Measurements from ENCODE around the gene LENEP.

Gene LENEP

DNA sequence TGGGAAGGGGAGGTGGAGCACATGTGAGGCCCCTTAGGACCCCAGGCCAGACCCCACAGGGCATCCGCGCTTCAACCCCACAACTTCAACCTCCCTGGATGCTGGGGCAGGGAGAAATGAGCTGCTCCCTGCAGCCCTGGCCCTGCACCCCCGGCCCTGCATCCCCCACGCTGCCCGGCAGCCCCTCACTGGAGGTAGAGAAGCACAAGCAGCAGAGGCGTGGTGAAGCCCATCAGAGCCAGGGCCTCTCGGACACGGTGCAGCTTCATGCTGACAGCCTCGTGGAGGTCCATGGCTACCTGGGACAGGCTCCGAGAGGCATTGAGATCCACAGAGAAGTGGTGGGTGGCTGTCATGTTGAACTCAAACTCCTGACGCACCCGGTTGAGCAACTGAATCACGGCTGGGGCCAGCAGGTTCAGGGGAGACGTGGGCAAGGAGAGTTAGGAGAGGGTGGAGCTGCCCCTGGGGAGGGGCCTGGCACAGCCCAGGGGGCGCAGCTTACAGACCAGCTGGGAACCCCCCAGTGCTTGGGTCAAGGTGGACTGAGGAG lies 36.9 kb downstream of the LENEP start:
- DNase-seq, result no peak

DNA sequence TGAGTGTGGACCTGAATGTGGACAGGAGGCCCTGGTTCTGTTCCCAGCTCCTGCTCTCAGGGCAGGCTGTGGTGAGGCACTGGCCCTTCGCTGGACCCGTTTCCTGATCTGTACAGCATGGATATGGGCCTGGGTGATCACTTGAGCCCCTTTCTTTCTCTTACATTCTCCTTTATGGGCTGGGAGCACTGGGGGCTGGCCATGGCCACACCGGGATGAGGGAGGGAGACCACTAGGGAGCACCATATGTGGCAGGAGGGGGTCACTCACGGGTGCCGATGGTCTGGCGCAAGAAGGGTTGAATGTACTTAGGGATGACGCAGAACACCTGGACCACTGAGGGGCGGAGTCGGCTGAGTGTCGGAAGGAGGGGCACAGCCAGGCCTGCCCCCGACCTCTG lies 37.5 kb downstream of the LENEP start:
- no peak for DNase-seq

DNA sequence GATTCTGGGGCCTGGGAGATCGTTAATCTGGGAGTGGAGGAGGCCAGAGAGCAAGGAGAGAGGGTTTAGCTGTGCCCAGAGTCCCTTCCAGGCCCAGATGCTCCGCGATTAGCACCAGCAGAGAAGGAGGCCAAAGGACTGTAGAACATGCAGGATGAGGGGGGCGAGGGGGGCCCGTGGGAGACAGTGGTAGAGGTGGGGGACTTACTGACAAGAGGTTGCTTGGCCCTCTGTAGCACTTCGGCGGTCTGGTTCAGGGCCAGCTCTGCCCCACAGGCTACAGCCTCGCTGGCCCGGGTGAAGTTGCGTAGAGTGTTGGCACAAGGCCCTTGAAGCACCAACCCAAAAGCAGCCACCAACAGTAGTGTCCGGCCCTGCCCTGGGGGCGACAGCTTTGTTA lies 39.5 kb downstream of the LENEP start:
- no peak for DNase-seq

DNA sequence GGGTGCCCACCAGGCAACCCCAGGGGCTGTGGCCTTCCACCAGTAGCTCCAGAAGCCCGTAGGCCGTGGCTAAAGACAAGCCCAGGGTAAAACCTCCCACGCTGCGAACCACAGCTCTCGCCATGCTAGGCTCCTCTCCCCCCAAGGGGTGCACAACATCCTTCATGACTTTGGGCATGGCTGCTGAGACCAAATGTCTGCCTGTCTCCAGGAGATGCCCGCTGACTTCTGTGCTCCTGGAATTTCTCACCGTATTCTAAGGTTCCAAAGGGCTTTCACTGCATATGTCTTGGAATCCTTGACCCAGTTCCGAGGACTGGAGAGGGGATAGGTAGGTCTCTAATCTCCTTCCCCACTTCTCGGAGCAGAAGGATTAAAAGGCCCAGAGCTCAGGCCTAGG lies 40.1 kb downstream of the LENEP start, which contains the start of the genes DCST1 and DCST2:
Gene DCST1, plus strand, starts transcription at position 301 of the 400 bp plus-strand sequence. CDS start 213 bp downstream, outside the sequence.
Gene DCST2, minus strand, starts transcription at position 258 of the 400 bp plus-strand sequence. Its CDS starts 80 bp downstream, at position 178.
- DNase-seq, result no peak

DNA sequence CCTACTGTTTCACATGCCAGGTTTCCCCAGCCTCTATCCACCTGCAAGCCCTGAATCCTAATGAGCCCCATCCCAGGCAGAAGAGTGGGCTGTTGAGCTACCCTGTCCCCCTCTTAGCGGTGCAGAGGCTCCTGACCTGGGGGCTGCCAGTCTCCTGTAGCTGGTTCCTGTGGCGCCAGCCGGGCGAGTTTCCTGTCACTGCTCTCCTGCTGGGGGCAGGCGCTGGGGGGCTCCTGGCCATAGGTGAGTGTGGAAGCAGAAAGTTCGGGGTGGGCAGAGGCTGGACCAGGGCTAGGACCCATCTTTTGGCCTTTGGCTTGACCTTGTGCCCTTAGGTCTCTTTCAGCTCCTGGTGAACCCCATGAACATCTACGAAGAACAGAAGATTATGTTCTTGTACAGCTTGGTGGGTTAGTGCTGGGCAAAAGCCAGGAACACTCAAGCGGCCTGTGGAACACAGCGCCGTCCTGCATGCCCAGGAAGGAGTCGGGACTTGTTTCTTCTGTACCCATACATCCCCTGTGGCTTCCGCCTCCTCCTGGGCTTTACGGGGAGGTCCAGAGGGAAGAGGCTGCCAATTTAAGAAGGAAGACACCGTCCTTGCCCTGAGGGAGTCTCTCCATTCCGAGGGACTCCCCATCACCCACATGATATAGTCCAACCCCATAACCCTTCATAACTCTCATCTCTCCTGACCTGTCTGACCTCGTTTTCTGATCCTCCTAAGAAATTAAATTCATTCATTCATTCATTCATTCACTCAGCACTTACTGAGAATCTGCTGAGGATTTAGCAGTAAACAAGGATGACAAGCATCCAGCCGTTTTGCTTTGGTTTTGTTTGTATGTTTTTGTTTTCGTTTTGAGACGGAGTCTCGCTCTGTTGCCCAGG lies 41.2 kb downstream of the LENEP start:
- DNase-seq, result no peak

DNA sequence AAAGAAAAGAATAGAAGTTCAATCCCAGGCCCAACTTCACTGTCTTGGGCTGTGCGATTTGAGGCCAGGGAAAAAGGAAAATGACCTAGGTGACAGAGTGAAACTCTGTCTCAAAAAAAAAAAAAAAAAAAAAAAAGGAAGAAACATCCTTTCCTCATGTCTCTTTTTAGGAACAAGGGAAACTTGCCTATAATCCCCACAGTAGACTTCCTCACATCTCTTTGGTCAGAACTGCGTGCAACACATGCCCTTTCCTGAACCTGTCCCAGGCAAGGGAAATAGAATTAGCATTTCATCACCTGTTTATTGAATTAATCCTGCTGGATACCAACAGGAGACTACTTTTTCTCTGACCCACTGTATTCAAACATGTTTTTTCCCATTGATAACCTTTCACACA lies 42.5 kb downstream of the LENEP start:
- no peak for DNase-seq

DNA sequence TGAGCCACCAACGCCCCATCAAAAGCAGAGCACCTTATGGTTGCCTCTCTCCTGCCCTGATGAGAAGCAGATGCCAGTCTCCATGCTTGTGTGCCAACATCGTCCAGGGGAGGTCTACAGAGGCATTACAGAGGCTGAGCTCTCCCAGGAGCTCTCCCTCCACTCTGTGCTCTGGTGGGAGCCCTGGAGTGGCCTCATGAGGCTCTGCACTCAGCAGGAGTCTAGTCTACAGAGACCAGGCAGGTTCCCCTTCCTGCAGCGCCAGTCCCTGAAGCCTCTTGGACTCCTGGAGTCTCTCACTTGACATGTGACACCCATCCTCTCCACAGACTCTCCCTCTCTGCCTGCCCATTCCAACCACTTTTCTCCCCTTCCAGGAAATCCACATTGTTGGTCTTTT lies 43.7 kb downstream of the LENEP start:
- no peak for DNase-seq

DNA sequence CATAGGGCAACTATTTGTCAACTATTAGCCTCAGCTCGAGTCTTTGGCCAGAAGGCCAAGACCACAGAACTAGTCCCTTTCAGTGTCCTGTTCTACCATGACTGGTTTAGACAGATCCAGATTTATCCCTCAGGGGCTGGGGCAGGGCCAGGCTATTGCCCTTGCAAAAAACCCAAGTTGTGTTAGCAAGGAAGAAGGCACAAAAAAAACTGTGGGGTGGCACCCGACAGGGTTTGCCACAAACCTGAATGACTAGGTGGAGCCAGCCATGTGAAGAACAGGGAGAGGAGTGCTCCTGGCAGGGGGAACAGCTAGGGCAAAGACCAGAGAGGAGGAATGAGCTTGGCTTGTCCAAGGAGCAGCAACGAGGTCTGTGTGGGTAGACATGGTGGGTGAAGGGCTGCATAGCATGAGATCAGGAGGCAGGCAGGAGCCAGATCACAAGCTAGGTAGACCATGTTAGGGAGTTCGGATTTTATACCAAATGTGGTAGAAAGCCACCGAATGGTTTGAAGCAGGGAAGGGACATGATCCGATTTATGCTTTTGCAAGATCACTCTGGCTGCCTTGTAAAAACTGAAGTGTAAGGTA lies 44.6 kb downstream of the LENEP start:
- DNase-seq, result no peak

DNA sequence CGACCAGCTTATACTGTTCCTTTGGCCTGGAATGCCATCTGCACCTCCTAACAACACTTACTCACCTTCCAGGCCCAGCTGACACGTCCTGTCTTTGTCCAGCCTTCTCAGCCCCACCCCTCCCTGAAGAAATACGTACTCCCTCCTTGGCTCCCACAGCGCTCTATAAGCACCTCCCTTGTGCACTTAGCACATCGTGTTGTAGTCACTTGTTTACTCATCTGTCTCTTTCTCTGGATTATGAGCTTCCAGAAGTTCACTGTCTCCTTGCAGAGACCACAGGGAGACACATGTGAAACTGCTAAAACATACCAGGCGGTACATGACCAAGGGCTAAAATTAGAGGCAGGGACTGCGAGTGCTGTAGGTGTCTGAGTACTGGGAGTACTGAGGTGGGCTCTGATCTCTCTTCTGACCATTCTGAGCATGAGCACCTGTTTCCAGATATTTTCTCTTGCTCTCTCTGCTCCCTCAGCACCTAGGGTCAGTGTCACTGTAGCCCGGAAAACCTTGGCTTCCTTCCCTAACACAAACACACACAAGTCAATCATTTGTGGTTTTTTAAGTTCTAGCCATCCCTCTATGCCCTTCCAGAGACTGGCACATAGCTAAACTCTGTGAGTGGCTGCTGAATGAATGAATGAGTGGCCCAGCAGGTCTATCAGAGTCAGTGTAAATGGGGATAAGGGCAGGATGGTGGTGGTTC lies 45.4 kb downstream of the LENEP start:
- DNase-seq, result no peak

DNA sequence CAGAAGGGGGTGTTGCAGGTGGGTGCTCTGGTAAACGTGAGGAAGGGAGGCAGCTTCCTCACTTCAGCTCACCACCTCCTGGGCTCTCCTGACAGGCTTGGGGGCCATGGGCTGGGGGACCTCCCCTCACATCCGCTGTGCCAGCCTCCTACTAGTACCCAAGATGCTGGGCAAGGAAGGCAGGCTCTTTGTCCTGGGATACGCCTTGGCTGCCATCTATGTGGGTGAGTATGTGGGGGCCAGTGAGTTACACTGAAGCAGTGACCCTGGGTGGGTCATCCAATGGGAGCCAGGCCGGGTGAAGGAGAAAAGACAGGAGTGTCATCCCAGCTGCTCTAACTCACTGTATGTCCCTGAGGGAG lies 45.9 kb downstream of the LENEP start:
- DNase-seq, result no peak

DNA sequence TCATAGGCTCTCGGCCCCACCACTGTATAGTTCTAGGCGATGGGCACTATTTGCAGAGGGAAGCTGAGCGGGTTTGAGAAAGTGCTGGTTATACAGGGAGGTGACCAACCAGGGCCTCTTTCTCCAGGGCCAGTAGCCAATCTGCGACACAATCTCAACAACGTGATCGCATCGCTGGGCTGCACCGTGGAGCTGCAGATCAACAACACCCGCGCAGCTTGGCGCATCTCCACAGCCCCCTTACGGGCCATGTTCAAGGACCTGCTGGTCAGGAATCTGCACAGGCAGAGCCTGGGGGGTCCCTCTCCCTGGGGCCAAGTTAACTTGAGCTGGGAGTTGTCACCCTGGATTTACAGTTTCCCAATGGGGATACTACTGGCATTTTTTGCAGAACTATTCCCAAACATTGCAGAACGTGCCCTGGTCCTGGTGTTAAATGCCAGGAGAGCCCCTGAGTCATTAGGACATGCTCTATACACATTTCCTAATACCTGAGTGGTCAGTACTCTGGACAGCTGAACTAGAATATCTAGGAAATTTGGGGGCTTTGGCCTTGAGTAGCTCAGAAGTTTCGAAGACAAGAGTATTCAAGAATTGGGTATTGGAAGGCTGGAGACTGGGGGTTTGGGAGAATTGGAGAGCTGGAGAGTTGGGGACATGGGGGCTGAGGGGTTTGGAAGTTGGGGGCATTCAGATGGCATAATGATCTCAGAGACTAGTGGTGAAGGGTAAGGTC lies 47.1 kb downstream of the LENEP start:
- DNase-seq, result no peak

DNA sequence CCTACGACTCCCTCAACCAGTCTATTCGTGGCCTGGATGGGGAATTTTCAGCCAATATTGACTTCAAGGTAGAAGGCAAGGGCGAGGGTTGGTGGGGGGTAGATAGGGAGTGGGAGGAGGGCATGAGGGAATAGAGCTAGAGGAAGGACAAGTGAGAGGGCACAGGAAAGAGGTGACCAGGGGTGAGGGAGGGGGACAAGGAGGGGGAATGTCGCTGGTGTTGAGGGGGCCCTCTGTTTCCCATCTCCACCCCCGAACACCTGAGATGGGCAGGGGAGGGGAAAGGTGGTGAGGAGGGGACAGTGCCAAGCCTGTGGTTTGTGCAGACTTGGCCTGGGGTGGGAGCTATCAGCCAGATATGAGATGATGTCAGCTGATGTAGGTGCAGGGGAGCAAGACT lies 49.4 kb downstream of the LENEP start:
- no peak for DNase-seq

DNA sequence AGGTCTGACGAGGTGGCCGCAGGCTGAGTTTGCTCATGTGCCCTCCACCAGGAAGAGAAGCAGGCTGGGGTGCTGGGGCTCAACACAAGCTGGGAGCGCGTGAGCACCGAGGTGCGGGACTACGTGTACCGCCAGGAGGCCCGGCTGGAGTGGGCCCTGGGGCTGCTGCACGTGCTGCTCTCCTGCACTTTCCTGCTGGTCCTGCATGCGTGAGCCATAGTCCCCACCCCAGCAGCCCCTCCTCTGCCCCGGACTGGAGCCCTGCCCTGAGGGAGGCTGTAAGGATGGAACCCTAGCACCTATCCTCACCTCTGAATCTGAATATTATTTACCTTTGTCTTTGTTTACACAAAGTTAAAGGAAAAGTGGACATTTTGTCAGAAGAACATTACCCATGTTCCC lies 49.9 kb downstream of the LENEP start:
- no peak for DNase-seq

DNA sequence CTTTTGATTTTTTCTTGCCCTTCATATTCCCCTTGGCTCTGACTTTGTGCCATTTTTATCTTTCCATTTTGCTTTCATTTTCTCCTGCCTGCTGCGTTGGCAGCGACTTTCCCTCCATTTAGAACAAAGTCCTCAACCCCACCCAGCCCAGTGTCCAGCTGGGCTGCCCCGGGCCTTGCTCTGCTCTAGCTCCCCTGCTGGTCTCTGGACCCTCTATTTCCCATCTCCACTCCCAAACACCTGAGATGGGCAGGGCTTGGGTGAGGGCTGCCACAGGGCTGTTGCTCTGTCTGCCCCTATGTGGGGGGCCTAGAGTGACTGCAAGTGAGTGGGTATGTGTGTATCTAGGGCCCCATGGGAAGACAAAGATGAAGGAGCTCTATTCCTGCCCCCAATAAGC lies 50.4 kb downstream of the LENEP start:
- DNase-seq, result no peak
